K562 (cell line): ENCODE measurements around the gene CSTB. TPM values are rescaled to one million over a fixed set of nuclear protein-coding genes. Genes with fewer than 3 reads are reported as not detected.

ENCODE experiments used
- ARID2 ChIP-seq: fragments of 450-650 bp; IDR thresholded peaks from 2 replicates; pipeline ENCODE4 v1.6.1; 2017; ENCODE audit warnings: antibody characterized with exemption, mild to moderate bottlenecking
- BCL6 ChIP-seq: fragments of 250-450 bp; sonication (Bioruptor Pico); IDR thresholded peaks from 2 replicates; pipeline ENCODE4 v1.4.0; 2020
- DIDO1 ChIP-seq: fragments of 450-650 bp; IDR thresholded peaks from 2 replicates; pipeline ENCODE4 v1.6.1; 2016; ENCODE audit warnings: low read depth, missing biosample characterization, missing genetic modification characterization
- ETS2 ChIP-seq: IDR thresholded peaks from 2 replicates; pipeline ENCODE4 v1.6.1; 2016; ENCODE audit warnings: borderline replicate concordance, missing genetic modification characterization, mild to moderate bottlenecking, moderate library complexity, missing compliant biosample characterization; ENCODE audit not compliant: poor library complexity, severe bottlenecking
- HDAC2 ChIP-seq: fragments of 450-650 bp; IDR thresholded peaks from 2 replicates; pipeline ENCODE4 v1.6.1; 2016; ENCODE audit warnings: mild to moderate bottlenecking
- HNRNPLL ChIP-seq: fragments of 200-400 bp; formaldehyde crosslinking; IDR thresholded peaks from 2 replicates; pipeline ENCODE4 v1.6.1; 2017; ENCODE audit warnings: low read length, low read depth, mild to moderate bottlenecking; ENCODE audit not compliant: poor library complexity, severe bottlenecking
- MCM5 ChIP-seq: fragments of 450-650 bp; IDR thresholded peaks from 2 replicates; pipeline ENCODE4 v1.6.1; 2016; ENCODE audit warnings: low read depth
- NR4A1 ChIP-seq, 2 experiments: fragments of 250-450 bp in 1 of 2; fragments of 450-650 bp in 1 of 2; sonication (Bioruptor Pico) in 1 of 2; IDR thresholded peaks; 2 replicates each; pipeline versions ENCODE4 v1.4.0 to v1.6.1; 2016 to 2020; ENCODE audit warnings: mild to moderate bottlenecking in 2 of 2, missing compliant biosample characterization in 1 of 2, missing genetic modification characterization in 1 of 2, moderate library complexity in 1 of 2
- SRF ChIP-seq, 2 experiments: fragments of 250-450, 450-650 bp in 1 of 2; sonication (Bioruptor Pico) in 1 of 2; sonication (generic) in 1 of 2; formaldehyde crosslinking; IDR thresholded peaks; 2 replicates each; pipeline versions ENCODE4 v1.5.0 to v1.5.1; 2020 to 2022; ENCODE audit warnings: mild to moderate bottlenecking in 1 of 2, missing genetic modification reagents in 1 of 2
- SUPT5H ChIP-seq: fragments of 450-650 bp; IDR thresholded peaks from 2 replicates; pipeline ENCODE4 v1.6.1; 2016
- TEAD1 ChIP-seq, 2 experiments: fragments of 450-650 bp in 1 of 2; sonication (generic) in 1 of 2; formaldehyde crosslinking; IDR thresholded peaks; 2 replicates each; pipeline versions ENCODE4 v1.4.0 to v1.8.0; 2020 to 2022; ENCODE audit warnings: mild to moderate bottlenecking in 2 of 2, missing genetic modification reagents in 1 of 2
- ZNF121 ChIP-seq: sonication (generic); formaldehyde crosslinking; conservative IDR thresholded peaks from 2 replicates; pipeline ENCODE4 v1.8.0; 2022; ENCODE audit warnings: missing genetic modification reagents
- ZNF140 ChIP-seq: fragments of 250-450 bp; sonication (Bioruptor Pico); IDR thresholded peaks from 2 replicates; pipeline ENCODE4 v1.8.0; 2021; ENCODE audit warnings: moderate library complexity, mild to moderate bottlenecking, inconsistent platforms
- ZNF282 ChIP-seq: sonication (generic); formaldehyde crosslinking; IDR thresholded peaks from 2 replicates; pipeline ENCODE4 v1.8.1; 2023; ENCODE audit warnings: missing genetic modification reagents
- ZNF77 ChIP-seq: fragments of 250-450 bp; sonication (Bioruptor Pico); IDR thresholded peaks from 2 replicates; pipeline ENCODE4 v1.5.0; 2020
- ZNF780A ChIP-seq: fragments of 250-450 bp; sonication (Bioruptor Pico); IDR thresholded peaks from 2 replicates; pipeline ENCODE4 v1.5.0; 2021; ENCODE audit warnings: mild to moderate bottlenecking
- polyA plus RNA-seq, 8 experiments: library from polyadenylated mRNA; depleted of rRNA in 4 of 8; stranded (reverse) in 5 of 8; unstranded in 3 of 8; fragments of >200 nt; fragmentation: Nextera tagmentation in 2 of 8; fragmentation: Illumina TruSeq in 1 of 8; extraction: Ambion mirVana in 2 of 8; extraction: Trizol in 1 of 8; gene quantifications; 2 replicates each; pipeline versions ENCODE4 v1.2.1 to v1.2.3, GENCODE V29; 2011 to 2014; ENCODE audit warnings: inconsistent platforms in 1 of 8, missing spikeins in 1 of 8
- total RNA-seq, 7 experiments: library from RNA; depleted of rRNA in 6 of 7; stranded (reverse); fragments of >200 nt in 6 of 7; fragmentation: Illumina TruSeq in 2 of 7; extraction: Trizol in 2 of 7; gene quantifications; 2 replicates each; pipeline versions ENCODE4 v1.2.1 to v1.2.3, GENCODE V29; 2011 to 2021; ENCODE audit warnings: low replicate concordance in 1 of 7
- TF ChIP-seq, protein P1 (sequence below): fragments of 450-650 bp; formaldehyde crosslinking; IDR thresholded peaks from 2 replicates; pipeline ENCODE4 v1.4.0; 2022; ENCODE audit warnings: mild to moderate bottlenecking, moderate library complexity
- TF ChIP-seq, protein P2 (sequence below): sonication (generic); formaldehyde crosslinking; IDR thresholded peaks from 2 replicates; pipeline ENCODE4 v1.8.1; 2023; ENCODE audit warnings: mild to moderate bottlenecking, missing genetic modification reagents
- TF ChIP-seq, protein P3 (sequence below), 2 experiments: fragments of 450-650 bp in 1 of 2; IDR thresholded peaks; 2 replicates each; pipeline ENCODE4 v1.6.1; 2011 to 2017; ENCODE audit warnings: low read depth in 2 of 2, antibody characterized with exemption in 1 of 2, borderline replicate concordance in 1 of 2, low read length in 1 of 2, mild to moderate bottlenecking in 1 of 2, mixed read lengths in 1 of 2; ENCODE audit not compliant: control insufficient read depth in 1 of 2
- TF ChIP-seq, protein P4 (sequence below): fragments of 250-450 bp; sonication (Bioruptor Pico); IDR thresholded peaks from 2 replicates; pipeline ENCODE4 v1.8.0; 2022; ENCODE audit warnings: inconsistent platforms, mild to moderate bottlenecking, moderate library complexity, borderline replicate concordance

CSTB gene
- total and polyA plus RNA-seq, 9 of the 15 experiments (the other 6 are each of a cell fraction or from before 2014, with no cell fraction given) = 12.4 to 65.0 (median 31.7) TPM

DNA sequence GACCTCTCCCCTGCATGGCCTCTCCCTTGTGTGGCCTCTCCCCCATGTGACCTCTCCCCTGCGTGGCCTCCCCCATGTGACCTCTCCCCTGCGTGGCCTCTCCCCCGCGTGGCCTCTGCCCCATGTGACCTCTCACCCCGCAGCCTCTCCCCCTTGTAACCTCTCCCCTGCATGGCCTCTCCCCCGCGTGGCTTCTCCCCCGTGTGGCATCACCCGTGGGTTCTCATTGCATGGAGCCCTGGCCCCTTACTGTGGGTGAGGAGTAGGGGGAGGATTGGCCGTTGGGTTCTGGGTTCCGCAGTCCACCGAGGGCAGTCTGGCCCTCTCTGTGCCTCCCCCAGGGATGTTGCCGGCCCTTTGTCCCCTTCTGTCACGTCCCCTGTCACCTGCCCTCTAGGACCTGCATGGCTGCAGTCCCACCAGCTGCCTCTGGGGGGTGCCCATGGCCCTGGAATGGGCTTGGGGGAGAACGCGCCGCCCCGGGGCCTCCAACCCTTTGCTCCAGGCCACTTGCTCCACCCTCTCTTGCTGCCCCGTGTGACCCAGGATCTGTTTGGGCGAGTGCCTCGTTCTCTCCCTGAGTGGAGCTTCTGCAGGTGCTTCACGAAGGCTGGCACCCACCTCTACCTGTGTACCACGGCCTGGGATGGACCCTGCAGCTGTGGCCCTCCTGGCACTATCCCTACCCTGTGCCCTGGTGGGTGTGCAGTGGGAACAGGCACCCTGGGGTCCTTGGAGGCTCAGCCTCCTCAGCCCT, 34.6 kb upstream of the CSTB start (continued):
- TF ChIP-seq, protein P1, sequence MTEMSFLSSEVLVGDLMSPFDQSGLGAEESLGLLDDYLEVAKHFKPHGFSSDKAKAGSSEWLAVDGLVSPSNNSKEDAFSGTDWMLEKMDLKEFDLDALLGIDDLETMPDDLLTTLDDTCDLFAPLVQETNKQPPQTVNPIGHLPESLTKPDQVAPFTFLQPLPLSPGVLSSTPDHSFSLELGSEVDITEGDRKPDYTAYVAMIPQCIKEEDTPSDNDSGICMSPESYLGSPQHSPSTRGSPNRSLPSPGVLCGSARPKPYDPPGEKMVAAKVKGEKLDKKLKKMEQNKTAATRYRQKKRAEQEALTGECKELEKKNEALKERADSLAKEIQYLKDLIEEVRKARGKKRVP (CRISPR knock-in tag) = 0 out of 2 replicates have a peak, but pooled peaks have one; percentile 18
- TF ChIP-seq ZNF77 (CRISPR knock-in tag) = no peak
- TF ChIP-seq, protein P2, sequence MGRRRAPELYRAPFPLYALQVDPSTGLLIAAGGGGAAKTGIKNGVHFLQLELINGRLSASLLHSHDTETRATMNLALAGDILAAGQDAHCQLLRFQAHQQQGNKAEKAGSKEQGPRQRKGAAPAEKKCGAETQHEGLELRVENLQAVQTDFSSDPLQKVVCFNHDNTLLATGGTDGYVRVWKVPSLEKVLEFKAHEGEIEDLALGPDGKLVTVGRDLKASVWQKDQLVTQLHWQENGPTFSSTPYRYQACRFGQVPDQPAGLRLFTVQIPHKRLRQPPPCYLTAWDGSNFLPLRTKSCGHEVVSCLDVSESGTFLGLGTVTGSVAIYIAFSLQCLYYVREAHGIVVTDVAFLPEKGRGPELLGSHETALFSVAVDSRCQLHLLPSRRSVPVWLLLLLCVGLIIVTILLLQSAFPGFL = no peak
- TF ChIP-seq SRF (CRISPR knock-in tag; IDR thresholded peaks at IDR 0.05) = peak; percentile 30 to 67; a peak in 2 of 4 replicates
- no peak for TF ChIP-seq DIDO1
- peak; percentile 9 to 92; a peak in 2 of 4 replicates for TF ChIP-seq TEAD1 (CRISPR knock-in tag; IDR thresholded peaks at IDR 0.05)
- TF ChIP-seq ZNF121 (CRISPR knock-in tag) = no peak
- TF ChIP-seq, protein P3, sequence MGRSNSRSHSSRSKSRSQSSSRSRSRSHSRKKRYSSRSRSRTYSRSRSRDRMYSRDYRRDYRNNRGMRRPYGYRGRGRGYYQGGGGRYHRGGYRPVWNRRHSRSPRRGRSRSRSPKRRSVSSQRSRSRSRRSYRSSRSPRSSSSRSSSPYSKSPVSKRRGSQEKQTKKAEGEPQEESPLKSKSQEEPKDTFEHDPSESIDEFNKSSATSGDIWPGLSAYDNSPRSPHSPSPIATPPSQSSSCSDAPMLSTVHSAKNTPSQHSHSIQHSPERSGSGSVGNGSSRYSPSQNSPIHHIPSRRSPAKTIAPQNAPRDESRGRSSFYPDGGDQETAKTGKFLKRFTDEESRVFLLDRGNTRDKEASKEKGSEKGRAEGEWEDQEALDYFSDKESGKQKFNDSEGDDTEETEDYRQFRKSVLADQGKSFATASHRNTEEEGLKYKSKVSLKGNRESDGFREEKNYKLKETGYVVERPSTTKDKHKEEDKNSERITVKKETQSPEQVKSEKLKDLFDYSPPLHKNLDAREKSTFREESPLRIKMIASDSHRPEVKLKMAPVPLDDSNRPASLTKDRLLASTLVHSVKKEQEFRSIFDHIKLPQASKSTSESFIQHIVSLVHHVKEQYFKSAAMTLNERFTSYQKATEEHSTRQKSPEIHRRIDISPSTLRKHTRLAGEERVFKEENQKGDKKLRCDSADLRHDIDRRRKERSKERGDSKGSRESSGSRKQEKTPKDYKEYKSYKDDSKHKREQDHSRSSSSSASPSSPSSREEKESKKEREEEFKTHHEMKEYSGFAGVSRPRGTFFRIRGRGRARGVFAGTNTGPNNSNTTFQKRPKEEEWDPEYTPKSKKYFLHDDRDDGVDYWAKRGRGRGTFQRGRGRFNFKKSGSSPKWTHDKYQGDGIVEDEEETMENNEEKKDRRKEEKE (IDR thresholded peaks at IDR 0.05; ENCODE audit: borderline replicate concordance in 1 of 2, control insufficient read depth in 1 of 2, low read depth in 2 of 2, low read length in 1 of 2) = no peak
- no peak for TF ChIP-seq ZNF140 (CRISPR knock-in tag)
- TF ChIP-seq SUPT5H = 0 out of 2 replicates have a peak, but pooled peaks have one; percentile 39
- TF ChIP-seq HDAC2 = no peak
- no peak for TF ChIP-seq BCL6
- TF ChIP-seq, protein P4, sequence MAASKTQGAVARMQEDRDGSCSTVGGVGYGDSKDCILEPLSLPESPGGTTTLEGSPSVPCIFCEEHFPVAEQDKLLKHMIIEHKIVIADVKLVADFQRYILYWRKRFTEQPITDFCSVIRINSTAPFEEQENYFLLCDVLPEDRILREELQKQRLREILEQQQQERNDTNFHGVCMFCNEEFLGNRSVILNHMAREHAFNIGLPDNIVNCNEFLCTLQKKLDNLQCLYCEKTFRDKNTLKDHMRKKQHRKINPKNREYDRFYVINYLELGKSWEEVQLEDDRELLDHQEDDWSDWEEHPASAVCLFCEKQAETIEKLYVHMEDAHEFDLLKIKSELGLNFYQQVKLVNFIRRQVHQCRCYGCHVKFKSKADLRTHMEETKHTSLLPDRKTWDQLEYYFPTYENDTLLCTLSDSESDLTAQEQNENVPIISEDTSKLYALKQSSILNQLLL (CRISPR knock-in tag) = no peak
- TF ChIP-seq ZNF282 (CRISPR knock-in tag) = no peak
- TF ChIP-seq MCM5 = no peak
- peak; percentile 95 for TF ChIP-seq ARID2
- no peak for TF ChIP-seq ETS2
- no peak for TF ChIP-seq HNRNPLL
- TF ChIP-seq NR4A1 (CRISPR knock-in tag; IDR thresholded peaks at IDR 0.05) = no peak
- TF ChIP-seq NR4A1 (tag; IDR thresholded peaks at IDR 0.05) = no peak
- TF ChIP-seq ZNF780A (CRISPR knock-in tag) = no peak
